ENCODE results near the gene E2F6.

Gene E2F6

DNA sequence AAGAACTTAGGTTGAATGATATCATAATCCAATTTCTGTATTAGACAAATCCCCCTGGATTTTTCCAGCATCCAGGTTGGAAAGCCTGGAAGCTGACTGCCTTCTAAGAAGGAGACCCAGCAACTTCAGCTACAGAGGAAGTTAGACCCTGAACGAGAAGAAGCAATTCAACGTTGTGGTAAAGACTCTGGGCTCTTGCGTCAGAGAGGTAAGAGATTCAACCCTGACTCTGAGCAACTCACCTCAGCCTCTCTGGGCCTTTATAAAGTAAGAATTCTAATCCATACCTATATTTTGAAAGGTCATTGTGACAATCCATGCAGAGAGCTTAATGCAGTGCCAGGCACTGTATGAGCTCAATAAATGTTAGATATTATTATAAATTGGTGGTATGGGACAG lies 9.7 kb downstream of the E2F6 start:
- no peak for DNase-seq

DNA sequence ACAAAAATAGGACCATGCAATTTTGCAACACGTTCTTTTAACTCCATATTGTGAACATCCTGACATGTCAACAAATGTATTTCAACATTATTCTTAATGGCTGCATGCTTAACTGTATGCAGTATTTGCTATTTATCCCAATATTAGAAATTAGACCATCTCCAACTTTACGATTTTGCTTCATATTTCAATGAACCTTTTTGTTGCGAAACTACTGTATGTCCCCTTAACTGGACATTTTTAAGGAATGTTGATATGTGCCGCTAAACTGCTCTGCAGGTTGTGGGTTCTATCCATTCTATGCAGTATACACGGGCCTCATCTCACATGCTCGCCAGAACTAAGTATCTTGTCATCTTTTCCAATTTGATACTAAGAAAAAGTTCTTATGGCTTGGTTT lies 11.1 kb downstream of the E2F6 start:
- DNase-seq, result no peak

DNA sequence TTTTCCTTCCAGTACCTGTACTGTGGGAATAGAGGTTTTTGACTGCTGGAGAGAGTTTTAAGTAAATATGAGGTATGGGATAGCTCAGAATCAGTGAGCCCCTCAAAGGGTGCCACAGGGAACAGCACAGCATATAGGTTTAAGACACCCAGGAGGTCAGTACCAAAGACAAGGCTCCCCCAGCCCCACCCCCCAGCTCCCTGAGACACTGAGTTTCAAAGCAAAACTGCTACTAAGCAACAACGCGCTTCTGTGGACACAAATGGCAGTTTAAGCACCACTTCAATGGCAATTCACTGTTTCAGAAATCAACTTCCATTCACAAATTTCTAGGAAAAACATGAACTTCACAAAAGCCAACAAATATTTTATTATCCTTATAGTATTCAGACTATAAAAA lies 15.2 kb downstream of the E2F6 start:
- no peak for DNase-seq

DNA sequence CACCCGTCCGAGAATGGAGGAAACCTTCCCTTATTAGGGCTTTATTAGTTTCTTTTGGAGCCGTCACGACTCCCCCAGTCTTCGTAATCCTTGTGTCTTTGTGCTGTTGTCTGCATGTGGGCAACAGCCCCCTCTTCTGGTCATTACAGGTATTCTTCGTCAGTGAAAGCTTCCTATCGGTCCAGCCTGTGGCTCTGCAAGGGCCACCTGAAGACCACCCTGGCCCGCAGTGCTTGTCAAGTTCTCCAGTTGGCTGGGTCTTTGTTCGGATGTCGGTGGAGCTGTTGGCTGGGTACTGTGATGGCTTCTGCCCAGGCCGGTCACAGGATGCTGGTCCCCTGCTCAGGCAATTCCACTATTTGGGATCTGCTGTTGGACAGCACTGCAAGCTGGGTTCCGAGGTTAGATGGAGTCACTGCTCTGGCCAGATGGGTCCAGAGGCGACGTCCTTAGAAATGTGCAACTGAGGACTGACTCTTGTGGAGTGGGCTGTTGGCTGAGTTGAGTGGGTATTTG lies 19.2 kb downstream of the E2F6 start:
- DNase-seq, result peak; percentile 68

DNA sequence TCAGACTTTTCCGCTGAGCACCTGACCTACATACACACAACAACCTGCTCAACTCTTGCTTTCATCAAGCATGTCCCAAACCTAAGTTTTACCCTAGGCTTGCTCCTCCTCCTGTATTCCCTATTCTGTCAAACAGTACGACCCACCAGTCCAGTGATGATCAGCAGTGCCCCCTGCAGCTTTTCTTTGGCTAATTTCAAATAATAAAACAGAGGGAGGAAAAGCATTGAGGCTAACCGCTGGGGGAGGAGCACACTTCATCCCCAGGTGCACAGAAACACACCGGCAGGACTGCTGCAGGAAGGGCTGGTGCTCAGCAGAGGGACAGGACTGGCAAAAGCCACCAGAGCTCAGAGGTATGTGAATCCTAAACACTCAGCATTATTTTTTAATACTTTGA lies 21.2 kb downstream of the E2F6 start:
- DNase-seq, result no peak

DNA sequence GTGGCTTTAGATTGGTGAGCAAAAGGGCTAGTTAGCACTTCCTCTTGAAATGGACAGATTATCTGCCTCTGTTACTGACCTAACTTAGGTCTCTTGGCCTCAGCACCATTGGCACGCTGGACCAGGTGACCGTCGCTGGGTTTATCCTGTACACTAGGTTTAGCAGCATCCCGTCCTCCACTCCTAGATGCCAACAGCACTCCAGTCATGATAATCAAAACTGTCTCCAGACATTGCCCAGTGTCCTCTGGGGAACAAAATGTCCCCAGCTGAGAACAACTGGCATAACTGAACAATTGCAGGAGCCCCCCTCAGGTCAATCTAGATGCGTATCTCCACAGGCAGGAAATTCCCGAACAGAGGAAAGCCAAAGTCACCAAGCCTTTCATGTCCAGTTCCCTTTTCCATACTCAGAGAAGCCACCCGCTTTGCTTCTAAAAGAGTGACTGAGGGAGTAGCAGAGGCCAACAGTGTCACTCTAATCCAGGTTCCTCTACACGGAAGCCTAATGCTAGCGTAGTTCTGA lies 27.3 kb downstream of the E2F6 start:
- DNase-seq, result no peak

DNA sequence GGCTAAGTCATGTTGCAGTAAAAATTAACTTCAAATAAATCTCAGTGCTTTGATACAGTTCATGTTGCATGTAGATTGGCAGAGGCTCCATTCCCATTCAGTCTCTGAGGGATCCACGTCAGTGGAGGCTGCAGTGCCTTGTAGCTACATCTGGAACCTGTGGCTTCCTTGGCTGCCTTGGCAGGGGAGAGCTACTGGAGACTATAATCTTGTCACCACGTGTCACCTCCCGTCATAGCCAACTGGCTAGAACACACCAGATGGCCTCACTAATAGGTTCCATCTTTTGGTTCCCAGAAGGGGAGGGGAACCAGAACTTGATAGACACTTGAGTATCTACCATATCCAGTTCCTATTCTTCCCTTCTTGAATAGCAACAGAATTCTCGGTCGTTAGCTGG lies 28.4 kb downstream of the E2F6 start:
- no peak for DNase-seq

DNA sequence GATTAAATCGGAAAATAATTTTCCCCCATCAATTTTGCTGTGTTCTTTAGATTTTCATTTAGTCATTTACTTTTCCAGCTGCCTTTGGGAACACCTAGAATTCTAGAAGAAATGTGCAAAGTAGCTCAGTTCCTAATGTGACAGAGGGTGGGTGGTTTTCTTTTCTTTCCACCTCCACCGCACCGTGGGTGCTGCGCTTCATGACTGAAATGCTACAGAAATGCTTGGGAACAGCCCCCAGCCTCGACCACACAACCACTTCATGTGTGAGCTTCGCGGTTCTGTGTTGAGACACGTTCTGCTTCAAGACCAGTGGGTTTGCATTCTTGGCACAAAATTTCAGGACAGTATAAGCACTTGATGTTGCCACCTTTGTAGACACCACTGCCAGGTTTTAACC lies 30.9 kb downstream of the E2F6 start:
- no peak for DNase-seq

DNA sequence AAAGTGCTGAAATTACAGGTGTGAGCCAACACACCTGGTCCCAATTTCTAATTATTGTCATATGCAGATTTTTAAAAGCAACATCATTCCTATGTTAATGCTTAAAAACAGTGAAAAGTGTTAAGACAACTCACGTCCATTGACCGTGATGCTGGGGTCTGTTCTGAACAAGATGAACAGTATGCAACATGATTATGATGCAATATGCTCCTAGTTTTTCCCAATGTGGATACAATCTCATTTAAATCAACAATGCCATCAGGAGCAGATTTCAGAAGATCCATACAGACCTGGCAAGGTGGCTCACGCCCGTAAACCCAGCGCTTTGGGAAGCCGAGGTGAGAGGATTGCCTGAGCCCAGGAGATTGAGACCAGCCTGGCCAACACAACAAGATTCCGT lies 31.5 kb downstream of the E2F6 start:
- no peak for DNase-seq

DNA sequence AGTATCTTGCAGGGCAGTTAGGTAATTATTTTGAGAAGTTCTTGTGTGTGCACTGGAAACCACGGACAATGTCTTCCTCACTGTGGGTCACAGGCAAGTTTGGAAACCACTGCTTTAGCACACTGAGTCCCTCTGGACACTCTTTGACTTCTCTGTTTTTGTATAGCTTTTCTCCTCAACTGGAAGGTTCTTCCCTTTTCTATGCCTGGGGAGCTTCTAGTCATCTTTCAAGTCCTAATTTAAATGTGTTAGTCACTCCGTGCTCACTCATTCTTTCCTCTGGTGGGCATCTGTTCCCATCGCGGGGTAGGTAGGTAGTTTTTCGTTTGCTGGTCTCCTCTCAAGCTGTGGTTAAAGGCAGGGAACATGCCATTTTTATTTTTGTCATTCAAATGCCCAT lies 32.1 kb downstream of the E2F6 start:
- DNase-seq, result no peak

DNA sequence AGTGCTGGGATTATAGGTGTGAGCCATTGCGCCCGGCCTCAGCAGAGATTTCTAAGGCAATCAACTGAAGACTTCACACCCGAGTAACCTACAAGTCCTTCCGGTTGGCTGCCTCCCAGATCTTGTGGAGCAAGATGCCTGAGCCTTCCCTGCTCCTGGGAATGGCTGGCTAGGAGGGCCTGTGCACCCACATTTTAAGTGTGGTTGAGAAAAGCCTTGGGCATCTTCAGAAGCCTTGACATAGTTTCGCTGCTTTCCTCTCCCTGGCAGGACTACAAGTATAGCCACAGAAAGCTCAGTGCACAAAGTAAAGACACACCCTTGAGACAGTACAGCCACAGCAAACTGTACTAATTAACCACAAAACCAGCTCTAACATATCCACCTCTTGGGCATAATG lies 35.2 kb downstream of the E2F6 start:
- DNase-seq, result no peak

DNA sequence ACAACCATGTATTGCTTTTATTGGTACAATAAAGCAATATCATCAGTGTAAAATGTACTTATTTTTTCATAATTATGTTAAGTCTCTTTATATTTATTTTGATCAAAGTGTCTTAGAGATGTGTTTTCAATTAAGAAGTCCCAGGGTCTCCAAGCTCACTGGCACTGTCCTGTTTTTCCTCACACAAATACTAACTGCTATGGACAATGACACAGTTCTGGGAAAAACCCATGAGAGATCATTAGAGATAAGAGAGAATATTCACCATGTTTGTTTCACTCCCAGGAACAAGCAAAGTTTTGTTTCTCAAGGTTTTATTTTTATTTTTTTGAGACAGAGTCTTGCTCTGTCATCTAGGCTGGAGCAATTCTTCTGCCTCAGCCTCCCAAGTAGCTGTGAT lies 38.7 kb downstream of the E2F6 start:
- DNase-seq, result no peak

DNA sequence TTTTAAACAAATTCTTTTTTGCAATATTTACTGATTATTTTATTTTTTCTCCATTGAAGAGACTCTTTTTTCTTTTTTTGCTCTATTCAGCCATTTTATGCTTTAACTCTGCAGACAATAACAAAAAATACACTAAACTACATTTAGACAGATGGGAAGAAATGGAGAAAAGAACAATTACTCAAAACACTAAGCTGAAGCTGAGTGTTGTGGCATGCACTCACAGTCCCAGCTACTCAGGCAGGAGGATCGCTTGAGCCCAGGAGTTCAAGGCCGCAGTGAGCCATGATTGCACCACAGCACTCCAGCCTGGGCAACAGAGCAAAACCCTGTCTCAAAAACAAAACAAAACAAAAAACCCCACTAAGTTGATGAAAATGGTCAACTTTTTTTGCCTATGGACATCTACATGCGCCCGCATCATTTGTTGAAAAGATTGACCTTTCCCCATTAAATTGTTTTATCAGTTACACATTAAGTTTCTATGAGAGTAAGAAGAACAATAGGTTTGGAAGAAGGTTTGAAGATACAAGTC lies 43.0 kb downstream of the E2F6 start:
- DNase-seq, result no peak

DNA sequence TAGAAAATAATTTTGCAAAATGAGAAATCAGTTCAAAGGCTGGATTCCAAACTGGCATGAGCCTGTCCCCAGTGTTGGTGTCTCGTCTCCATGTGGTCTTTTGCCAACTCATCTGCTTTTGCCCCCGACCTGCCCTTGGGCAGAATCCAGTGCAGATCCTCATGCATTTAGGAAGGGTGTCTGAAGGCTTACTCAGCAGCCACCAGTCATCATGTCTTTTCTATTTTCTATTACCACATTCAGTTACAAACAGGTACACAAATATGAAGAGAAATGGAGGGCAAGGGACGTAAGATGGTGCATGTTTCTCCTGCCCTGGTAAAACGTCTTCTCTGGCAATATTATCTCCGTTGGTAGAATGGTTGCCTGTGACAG lies 43.5 kb downstream of the E2F6 start:
- no peak for DNase-seq

DNA sequence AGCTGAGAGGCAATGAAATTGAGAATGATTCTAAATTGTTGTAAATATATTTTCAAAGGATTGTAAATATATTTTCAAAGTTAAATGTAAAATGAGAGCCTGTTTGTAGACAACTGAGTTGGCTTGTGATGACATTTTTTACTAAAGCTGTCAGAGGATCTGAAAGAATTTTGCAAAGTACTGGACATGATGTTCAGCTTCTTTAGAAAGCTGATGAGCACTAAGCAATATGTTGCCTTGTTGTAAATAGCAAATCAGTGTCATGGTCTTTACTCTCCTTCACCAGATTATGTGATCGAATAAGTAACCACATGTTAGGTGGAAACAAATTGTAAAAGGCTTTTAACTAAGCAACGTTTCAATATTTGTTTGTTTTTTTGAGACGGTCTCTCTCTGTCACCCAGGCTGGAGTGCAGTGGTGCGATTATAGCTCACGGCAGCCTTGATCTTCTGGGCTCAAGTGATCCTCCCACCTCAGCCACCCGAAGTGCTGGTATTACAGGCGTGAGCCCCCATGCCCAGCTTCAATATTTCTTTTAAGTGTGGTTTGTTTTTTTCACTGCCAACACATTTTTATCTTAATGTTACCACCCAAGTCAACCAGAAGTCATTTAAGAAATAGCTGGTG lies 44.0 kb downstream of the E2F6 start:
- no peak for DNase-seq

DNA sequence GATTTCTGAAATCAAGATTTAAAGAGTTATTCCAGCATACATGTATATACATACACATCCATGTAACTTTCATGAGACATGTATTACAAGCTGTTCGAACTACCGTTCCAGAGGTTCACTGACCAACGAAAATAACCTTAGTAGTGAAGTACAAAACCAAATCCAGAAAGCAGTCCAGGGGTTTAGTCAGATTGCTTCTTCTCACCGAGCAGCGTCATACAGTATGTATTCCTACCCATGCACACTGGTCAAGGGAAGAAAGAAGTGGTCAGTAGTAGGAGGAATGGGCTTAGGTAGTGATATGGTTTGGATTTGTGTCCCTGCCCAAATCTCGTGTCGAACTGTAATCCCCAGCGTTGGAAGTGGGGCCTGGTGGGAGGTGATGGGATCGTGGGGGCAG lies 45.3 kb downstream of the E2F6 start:
- no peak for DNase-seq

DNA sequence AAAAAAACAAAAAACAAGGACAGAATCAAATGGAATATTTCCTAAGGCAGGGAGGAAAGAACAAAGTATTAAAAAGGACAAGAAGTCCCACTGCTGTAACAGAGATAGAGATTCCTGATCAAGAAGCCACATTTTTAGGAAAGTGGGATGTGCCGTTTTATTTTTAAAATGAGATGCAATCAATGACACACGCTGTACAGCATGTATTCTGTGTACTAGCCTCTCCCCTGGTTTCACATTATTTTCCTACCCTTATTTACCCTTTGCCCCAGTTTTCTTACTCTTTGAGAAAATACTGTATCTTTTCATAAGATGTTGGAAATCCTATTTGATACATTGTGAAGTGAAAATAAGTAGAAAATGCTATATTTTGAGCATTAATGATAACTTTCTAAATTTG lies 45.8 kb downstream of the E2F6 start:
- no peak for DNase-seq

DNA sequence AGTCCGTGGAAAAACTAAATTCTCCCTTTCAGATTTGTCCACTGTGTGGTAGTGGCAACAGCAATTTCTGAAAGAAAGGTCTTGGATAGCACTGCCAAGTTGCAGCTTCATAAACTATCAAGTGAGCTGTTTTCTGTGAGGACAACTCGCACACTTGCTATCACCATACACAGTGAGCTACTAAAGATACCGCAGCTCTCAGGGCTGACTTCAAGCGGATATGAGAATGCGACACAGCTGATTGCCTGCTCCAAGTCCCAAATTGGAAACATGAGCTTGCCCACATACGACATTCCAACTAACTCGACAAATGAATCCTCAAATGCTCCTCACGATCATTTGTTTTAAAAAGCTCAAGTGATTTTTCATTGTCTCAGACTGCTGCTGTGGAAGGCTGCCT lies 46.2 kb downstream of the E2F6 start:
- no peak for DNase-seq

DNA sequence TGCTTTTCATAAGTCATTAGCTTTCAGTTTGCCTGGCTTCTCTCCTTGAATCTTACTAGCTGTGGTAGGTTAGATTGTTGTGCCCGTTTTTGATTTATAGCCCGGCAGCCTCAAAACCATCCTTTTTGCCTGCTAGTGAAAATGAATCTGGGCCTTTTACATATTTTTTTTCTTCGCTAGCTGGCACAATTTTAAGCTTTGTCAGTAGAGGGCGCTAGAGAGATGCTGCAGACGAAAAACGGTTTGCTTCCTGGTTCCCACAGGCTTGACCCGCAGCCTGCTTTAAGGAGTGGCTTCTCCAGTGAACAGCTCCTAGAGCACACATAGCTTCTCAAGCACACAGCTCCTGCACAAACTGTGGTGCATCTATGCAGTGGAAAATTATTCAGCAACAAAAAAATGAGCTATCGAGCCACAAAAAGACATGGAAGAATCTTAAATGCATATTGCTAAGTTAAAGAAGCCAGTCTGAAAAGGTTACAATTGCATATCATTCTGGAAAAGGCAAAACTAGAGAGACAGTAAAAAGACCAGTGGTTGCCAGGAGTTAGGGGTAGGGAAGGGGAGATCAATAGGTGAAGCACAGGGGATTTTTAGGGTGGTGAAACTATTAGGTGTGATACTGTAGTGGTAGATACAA lies 47.9 kb downstream of the E2F6 start:
- no peak for DNase-seq

DNA sequence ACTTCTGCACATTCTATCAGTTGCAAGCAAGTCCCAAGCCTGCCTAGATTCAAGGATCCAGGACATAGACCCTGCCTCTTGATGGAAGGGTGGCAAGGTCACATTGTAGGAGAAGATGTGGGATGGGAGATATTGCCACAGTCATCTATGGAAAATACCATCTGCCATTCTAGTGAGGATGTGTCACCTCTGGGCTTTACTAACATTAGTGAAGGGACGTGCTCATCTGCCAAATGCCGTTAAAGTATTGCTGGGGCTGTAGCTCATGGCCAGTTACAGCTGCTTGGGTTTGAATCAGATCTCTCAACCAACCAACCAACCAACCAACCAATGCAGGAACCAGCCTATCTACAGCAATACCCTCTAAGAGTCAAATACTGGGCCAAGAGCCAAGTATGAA lies 49.0 kb downstream of the E2F6 start:
- DNase-seq, result no peak

DNA sequence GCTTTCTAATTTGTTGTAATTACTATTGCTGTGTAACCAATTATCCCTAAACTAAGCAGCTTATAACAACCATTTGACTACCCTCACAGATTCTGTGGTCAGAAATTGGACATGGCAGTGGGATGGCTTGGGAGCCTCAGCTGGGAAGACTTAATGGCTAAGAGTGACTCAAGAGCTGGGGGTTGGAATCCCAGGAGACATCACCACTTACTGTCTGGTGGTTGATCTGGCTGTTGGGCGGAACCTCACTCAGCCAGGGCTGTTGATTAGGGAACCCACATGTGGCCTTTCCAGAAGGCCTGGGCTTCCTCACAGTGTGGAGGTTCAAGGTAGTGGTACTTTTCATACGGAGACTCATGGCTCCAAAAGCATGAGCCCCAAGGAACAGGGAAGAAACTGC lies 49.8 kb downstream of the E2F6 start:
- no peak for DNase-seq

DNA sequence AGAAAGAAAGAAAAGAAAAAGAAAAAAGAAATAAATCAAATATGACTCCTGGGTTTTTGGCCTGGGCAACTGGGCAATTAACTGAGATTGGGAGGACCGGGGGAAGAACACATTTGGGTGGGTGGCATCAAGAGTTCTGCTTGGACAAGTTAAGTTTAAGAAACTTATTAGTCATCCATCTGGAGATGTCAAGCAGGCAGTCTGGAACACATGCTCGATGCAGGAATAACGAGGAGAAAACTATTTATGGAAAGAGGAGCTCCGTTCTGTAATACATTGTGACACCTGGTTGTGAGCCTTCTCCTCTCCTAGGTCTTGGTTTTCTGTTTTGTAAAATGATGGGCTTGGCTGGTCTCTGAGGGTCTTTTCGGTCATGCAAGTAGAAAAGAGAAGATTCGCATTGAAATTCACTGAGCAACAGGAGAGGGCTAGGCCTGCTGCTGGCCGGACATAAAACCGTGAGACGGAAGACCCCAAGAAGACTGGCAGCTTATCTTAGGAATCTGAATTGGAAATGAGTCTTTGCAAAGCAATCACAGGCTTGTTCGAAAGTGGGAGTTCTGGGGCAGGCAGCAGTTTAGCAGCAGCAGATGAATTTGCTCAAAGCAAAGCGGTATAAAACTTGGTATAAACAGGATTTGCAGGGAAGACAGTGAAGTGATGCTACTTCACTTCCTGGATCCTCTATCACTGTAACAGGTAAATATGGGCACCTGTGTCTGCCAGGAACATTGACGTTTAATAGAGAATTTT lies 51.4 kb downstream of the E2F6 start:
- DNase-seq, result no peak

DNA sequence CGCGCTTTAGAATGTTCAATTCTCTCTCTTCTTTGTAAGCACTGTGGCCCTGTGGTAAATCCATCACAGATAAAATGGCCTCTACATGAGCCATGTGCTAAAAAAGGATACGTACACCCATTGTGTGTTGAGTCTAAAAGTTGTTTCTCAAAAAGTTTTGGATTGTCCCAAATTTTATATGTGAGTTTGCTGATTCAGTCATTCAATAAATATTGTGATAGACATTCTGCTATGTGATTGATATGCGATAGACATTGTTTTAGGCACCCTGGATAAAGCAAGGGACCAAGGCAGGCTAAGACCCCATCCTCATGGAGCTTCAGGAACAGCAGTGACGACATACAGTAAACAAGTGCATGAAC lies 53.5 kb downstream of the E2F6 start:
- no peak for DNase-seq
